IMR-90 (cell line): ENCODE measurements around the gene NACC1.

Experiments used
- CEBPB ChIP-seq: IDR thresholded peaks from 2 replicates; pipeline ENCODE4 v1.6.1; 2012; ENCODE audit warnings: low read depth, low read length, improper control_type of control experiment
- CHD1 ChIP-seq: IDR thresholded peaks from 2 replicates; pipeline ENCODE4 v1.6.1; 2012; ENCODE audit warnings: low read depth, low read length, improper control_type of control experiment
- CTCF ChIP-seq: conservative IDR thresholded peaks from 2 replicates; pipeline ENCODE4 v1.5.1; 2012; ENCODE audit warnings: mild to moderate bottlenecking, low read depth, low read length, improper control_type of control experiment
- NFE2L2 ChIP-seq: fragments of 150-350 bp; IDR thresholded peaks from 2 replicates; pipeline ENCODE4 v1.6.1; 2016; ENCODE audit warnings: low read depth, mild to moderate bottlenecking, low read length
- POLR2A ChIP-seq: IDR thresholded peaks from 2 replicates; pipeline ENCODE4 v1.6.1; 2012; ENCODE audit warnings: mild to moderate bottlenecking, low read depth, low read length
- RFX5 ChIP-seq: IDR thresholded peaks from 2 replicates; pipeline ENCODE4 v1.8.0; 2012; ENCODE audit warnings: low read depth, mild to moderate bottlenecking, low read length, moderate library complexity
- SMC3 ChIP-seq: fragments of 150-350 bp; IDR thresholded peaks from 2 replicates; pipeline ENCODE4 v1.6.1; 2016; ENCODE audit warnings: low read depth, mild to moderate bottlenecking, antibody characterized with exemption, low read length, moderate library complexity

GRCh38 chr19:13069415-13070359 is 48.4 kb upstream of the NACC1 start:
- TF ChIP-seq POLR2A (no peak), CHD1 (no peak), RFX5 (no peak), CTCF (no peak), NFE2L2 (no peak), CEBPB (no peak), SMC3 (no peak)
